ENCODE results near the gene COLGALT1.

DNA sequence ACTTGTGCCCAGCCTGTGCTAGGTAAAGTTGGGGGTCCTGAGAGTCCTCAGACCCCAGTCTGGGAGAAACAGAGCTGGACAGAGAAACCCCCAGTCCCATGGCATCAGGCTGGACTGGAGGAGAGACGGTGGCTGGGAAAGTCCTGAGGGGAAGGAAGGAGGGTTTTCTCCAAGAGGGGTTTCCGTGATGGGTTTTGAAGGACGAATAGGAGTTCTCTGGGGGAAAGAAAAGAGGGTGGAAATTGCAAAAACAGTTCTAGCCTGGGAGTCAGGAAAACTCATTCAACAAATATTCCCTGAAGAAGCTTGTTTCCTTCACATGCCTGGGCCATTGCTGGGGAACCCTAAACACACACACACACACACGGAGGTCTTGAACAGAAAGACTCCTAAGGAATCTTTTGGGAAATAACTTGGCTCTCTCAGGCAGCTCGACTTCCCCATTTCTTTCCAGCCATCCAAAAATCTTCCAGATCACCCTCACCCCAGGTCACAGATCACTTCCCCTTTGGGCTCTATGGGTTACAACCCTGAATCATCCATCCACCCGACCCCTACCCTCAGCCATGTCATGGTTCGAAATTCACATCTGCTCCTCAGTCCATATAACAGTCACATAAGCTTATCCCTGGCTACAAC, 47.5 kb downstream of the COLGALT1 start:
- TF ChIP-seq, protein P1, sequence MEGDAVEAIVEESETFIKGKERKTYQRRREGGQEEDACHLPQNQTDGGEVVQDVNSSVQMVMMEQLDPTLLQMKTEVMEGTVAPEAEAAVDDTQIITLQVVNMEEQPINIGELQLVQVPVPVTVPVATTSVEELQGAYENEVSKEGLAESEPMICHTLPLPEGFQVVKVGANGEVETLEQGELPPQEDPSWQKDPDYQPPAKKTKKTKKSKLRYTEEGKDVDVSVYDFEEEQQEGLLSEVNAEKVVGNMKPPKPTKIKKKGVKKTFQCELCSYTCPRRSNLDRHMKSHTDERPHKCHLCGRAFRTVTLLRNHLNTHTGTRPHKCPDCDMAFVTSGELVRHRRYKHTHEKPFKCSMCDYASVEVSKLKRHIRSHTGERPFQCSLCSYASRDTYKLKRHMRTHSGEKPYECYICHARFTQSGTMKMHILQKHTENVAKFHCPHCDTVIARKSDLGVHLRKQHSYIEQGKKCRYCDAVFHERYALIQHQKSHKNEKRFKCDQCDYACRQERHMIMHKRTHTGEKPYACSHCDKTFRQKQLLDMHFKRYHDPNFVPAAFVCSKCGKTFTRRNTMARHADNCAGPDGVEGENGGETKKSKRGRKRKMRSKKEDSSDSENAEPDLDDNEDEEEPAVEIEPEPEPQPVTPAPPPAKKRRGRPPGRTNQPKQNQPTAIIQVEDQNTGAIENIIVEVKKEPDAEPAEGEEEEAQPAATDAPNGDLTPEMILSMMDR (IDR thresholded peaks at IDR 0.05), result no peak
- TF ChIP-seq EZH2 (IDR thresholded peaks at IDR 0.05), result no peak

All from neural progenitor cell (in vitro differentiated cells).